ENCODE results near the gene RCAN2.

Gene RCAN2

DNA sequence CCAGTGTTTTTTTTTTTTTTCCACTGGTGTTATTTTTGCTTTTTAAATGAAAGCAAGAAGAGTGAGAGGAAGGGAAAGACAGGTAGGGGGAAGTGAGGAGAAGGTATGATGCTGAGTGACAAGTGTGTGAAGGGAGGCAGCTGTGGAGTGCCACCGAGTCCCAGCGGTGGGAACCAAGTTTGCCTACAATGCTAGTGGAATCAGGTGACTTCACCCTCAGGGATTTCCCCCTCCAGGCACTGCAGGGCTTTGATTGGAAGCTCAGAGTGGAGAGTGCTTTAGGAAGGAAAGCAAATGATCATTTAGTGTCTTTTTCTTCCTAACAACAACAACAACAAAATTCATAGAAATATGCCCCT lies 200.0 kb downstream of the RCAN2 start:
- no peak overlapping the region for H3K27ac ChIP-seq
- no peak overlapping the region for H3K4me3 ChIP-seq
- no peak for DNase-seq (ENCODE audit: low spot score)
- TF ChIP-seq, protein P1, sequence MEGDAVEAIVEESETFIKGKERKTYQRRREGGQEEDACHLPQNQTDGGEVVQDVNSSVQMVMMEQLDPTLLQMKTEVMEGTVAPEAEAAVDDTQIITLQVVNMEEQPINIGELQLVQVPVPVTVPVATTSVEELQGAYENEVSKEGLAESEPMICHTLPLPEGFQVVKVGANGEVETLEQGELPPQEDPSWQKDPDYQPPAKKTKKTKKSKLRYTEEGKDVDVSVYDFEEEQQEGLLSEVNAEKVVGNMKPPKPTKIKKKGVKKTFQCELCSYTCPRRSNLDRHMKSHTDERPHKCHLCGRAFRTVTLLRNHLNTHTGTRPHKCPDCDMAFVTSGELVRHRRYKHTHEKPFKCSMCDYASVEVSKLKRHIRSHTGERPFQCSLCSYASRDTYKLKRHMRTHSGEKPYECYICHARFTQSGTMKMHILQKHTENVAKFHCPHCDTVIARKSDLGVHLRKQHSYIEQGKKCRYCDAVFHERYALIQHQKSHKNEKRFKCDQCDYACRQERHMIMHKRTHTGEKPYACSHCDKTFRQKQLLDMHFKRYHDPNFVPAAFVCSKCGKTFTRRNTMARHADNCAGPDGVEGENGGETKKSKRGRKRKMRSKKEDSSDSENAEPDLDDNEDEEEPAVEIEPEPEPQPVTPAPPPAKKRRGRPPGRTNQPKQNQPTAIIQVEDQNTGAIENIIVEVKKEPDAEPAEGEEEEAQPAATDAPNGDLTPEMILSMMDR (IDR thresholded peaks at IDR 0.05) = no peak

DNA sequence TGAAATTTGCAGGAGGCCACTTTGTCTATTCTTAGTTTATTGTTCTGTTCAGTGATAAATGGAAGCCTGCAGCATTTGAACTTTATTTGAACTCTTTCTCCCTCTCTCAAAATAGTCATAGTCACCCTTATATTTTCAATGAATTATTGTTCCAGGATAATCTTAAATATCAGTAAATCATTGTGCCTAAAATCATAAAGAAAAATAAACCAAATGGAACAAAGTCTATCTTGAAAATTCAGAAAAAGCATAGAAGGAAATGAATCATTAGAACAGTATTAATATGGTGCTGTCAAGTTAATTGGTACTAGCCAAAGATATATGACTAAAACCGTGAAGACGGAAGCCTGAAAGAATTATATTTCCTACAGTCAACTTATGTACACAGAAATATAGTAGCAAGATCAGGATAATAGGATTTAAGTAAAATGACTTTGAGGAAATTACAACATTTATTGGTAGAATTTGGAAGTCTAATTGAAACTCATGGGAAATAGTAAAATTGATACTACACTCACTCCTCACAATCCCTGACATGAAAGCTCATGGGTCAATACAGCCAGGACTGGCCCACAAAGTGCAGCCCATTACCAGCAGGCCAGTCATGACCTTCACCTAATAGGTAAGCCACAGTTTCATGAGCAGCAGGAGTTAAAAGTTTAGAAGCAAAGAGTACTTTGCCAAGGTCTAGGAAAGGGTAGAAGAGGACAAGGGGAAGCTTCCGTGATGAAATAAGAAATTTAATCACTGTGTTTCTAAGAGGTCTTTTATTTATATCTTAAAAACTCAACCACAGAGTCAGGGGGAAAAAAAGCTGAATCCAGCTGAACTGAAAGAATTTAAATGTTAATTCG lies 200.6 kb downstream of the RCAN2 start:
- TF ChIP-seq, protein P1 (IDR thresholded peaks at IDR 0.05) = no peak
- no peak for DNase-seq (ENCODE audit: low spot score)
- no peak overlapping the region for H3K27ac ChIP-seq
- H3K4me3 ChIP-seq = no peak overlapping the region

DNA sequence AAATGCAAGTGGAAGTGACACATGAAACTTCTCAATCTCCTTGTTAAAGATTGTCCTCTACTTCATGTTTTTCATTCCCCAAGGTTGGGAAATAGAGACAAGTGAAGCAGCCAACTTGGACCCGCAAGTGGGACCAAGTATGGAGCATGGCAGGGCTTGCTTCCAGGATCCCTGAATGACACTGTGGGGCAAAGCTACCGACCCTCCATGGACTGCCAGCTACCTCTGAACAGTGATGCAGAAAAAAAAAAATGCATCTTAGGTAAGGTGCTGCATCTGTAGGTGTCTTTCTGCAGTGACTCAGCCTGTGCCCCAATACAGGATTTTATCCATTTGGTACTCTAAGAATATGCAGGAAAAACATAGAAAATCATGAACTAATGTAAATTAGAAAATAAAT lies 201.4 kb downstream of the RCAN2 start:
- no peak for DNase-seq (ENCODE audit: low spot score)
- Histone ChIP-seq H3K27ac (no peak overlapping the region), H3K4me3 (no peak overlapping the region)
- TF ChIP-seq, protein P1 (IDR thresholded peaks at IDR 0.05) = no peak

DNA sequence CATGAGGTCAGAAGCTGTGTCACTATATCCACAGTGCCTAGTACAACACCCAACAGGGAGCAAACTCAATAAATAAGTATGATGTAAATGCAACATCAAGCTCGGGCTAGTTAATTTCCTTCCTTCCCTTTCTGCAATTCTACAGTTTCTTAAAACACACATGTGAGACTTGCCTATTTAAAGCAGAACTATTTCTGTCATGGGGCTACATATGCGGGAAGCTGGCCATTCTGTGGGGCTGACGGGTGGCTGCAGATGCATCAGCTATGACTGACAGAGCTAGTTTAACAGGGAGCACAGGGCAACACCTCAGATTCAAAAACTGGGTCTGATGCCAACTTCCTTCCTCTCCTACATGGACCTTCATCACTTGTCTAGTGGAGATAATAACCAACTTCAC lies 202.4 kb downstream of the RCAN2 start:
- Histone ChIP-seq H3K27ac (no peak overlapping the region), H3K4me3 (no peak overlapping the region)
- DNase-seq (ENCODE audit: low spot score) = no peak
- TF ChIP-seq, protein P1 (IDR thresholded peaks at IDR 0.05) = no peak

DNA sequence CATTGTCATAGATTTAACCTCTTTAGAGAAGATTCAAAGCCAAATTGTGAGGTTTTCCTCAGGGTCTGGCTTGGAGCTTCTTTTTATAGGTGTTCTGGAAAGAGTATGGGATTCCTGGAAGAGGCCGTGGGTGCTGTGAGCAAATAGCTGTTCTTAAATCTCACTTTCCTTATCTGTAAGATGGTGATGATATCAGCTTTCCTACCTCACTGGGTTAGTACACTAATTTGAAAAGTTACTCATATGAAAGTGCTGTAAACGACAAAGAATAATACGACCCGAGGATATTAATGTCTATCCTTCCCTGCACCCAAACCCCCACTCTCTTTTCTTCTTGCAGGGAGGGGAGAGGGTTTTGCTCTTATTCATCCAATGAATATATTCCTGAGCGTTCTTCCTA lies 203.6 kb downstream of the RCAN2 start:
- no peak overlapping the region for H3K4me3 ChIP-seq
- no peak overlapping the region for H3K27ac ChIP-seq
- TF ChIP-seq, protein P1 (IDR thresholded peaks at IDR 0.05) = no peak
- no peak for DNase-seq (ENCODE audit: low spot score)

DNA sequence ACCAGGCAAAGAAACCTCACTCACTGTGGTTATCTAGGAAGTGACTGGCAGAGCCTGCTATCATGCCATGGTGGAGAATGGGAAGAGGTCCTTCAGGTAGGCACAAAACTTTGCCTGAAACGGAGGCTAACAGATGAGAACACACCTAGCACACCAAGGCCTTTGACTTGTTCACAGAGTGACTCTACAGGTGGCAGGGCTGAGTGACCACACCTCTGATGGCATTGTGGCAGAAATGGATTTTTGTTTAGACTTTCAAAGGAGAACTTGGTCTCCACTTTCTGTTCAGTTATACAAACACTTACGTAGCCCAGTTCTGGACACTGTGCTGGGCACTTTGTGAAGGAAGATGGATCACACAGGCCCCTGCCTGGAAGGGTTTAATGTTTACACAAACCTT lies 204.2 kb downstream of the RCAN2 start:
- TF ChIP-seq, protein P1 (IDR thresholded peaks at IDR 0.05) = no peak
- Histone ChIP-seq H3K4me3 (no peak overlapping the region), H3K27ac (no peak overlapping the region)
- DNase-seq (ENCODE audit: low spot score) = no peak

DNA sequence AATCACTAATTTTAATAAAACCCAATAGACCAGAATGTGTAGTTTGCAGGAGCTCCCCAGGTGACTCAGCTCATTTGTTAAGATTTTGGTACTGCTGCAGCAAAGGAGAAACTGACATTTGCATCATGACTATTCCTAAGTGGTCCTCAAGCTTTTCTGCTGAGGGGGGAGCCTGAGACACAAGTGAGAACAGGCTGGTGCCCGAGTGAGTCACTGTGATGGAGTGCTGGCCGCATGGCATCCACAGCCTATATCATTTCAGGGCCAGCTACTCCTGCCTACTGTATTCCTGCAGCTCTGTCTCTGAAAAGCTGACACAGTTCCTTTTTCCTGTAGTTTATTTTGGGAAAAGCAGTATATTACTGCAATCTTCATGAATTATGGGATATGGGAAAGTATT lies 206.8 kb downstream of the RCAN2 start:
- no peak overlapping the region for H3K4me3 ChIP-seq
- no peak for DNase-seq (ENCODE audit: low spot score)
- TF ChIP-seq, protein P1 (IDR thresholded peaks at IDR 0.05) = no peak
- H3K27ac ChIP-seq = no peak overlapping the region

Data from coronary artery (tissue), 2 donors.